Measurements from ENCODE around the gene RNASEH2B. TPM values are rescaled to one million over a fixed set of nuclear protein-coding genes. Genes with fewer than 3 reads are reported as not detected.

The RNASEH2B gene
- 41.0 and 46.5 TPM in 2 replicates for total RNA-seq

DNA sequence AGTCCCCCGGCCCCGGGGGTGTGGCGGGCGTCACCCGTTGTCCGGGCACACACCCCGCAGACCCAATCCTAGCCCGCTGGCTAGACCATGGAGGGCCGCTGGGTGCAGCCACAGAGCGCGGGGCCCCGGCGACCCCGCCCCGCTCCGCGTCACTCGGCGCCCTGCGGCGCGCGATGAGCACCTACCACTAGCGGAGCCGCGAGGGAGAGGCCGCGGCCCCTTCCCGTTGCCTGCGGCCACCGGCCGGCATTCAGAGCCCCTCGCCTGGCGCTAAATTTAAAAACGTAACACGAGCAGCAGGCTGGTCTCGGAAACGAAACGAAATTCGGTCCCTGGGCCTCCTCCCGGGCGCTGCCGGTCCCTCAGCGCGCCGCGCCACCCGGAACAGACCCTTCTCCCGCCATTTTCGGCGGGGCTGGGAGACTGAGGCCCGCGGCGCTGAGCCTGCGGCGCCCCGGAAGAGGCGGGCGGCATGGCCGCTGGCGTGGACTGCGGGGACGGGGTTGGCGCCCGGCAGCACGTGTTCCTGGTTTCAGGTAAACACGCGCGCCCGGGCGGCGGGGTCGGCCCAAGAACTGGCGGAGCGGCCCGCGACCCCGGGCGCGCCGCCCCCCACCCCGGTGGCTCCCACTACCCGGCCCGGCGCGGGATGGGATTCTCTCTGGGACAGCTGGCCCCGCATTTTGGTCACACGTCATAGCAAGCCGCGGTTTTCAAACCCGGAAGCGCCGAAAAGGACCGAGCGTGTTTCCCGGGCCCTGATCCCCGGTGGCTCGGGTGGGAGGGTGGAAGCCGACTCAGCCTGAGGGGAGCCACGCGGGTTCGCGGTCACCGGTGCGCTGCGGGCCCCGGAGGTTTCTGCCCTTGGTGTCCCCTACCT is at the start of gene RNASEH2B:
RNASEH2B (plus strand) TSS at position 187 of the 880 bp plus-strand sequence; CDS start at position 473, 286 bp downstream.

Other genes starting within 250 kb of the RNASEH2B start
- gene DLEU7, start 66.1 kb upstream of the RNASEH2B start, total RNA-seq = not detected in 2 replicates
- gene C13orf42, start 201.5 kb downstream of the RNASEH2B start, total RNA-seq = not detected in 2 replicates